ENCODE data around the gene FLT3LG.

Gene FLT3LG

GRCh38 chr19:49431330-49431749 lies 42.7 kb upstream of the FLT3LG start:
- H3K4me3 ChIP-seq = no peak overlapping the region
- H3K4me2 ChIP-seq = no peak overlapping the region
- H3K27me3 ChIP-seq = peaks cover 100% of the 10 kb centered on the region
- H3K9me3 ChIP-seq = peaks cover 23% of the 10 kb centered on the region
- H4K20me1 ChIP-seq = peaks cover 6% of the 10 kb centered on the region; the same call in 1 of the 2 replicates
- no peak for TF ChIP-seq Cebpa-rat (IDR thresholded peaks at IDR 0.05)
- no peak overlapping the region for H3K27ac ChIP-seq
- H3K9ac ChIP-seq = no peak overlapping the region
- peaks cover 37% of the 10 kb centered on the region for H3K4me1 ChIP-seq
- no peaks in the 10 kb centered on the region for H3K36me3 ChIP-seq

DNA sequence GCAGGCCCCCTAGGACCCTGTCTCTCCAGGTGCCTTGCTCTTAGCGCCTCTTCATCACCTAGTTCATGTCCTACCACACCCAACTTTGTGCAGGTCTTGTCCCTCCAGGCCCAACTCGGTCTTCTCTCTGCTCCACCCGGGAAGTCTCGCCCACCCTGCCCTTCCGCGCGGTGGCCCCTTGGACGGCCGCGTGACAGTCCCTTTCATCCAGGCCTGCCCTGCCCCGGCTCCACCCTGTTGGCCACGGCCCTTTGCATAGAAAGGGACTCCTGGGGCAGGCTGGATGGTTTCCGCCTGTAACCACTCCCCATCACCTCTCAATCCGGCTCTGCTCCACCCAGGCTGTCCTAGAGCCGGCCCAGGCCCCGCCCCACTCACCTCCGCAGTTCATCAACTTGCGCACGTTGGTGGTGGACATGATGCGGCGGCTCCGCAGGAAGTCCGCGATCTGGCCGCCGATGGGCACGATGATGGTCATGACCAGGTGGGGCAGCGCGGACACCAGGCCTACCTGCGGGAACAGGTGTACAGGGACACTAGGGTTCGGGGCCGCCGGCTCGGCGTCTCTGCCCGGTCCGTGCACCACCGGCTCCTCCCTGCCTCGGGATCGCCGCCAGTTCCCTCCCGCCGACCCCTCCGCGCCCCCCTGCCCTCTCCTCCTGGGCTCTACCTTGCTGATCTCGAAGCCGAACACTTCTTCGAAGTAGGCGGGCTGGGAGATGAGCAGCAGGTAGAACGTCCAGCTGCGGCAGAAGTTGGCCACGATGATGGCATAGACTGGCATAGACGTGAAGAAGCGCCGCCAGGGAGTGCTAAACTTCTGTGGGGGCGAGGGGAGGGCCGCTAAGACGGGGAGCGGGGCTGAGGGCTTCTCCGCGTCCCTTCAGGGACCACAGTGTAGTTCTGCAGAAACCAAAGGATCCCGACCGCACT lies 41.6 kb upstream of the FLT3LG start:
- no peaks in the 10 kb centered on the region for H3K36me3 ChIP-seq
- 0 out of 2 replicates have a peak overlapping the region, but pooled peaks have one; percentile 28 for H3K4me3 ChIP-seq

GRCh38 chr19:49433240-49433901 lies 40.6 kb upstream of the FLT3LG start:
- Histone ChIP-seq H3K9ac (no peak overlapping the region), H4K20me1 (peaks cover 10% of the 10 kb centered on the region; the same call in 1 of the 2 replicates), H3K36me3 (no peaks in the 10 kb centered on the region), H3K4me3 (no peak overlapping the region), H3K9me3 (peaks cover 23% of the 10 kb centered on the region), H3K27ac (no peak overlapping the region), H3K4me1 (peaks cover 17% of the 10 kb centered on the region), H3K27me3 (peaks cover 100% of the 10 kb centered on the region), H3K4me2 (no peak overlapping the region)
- no peak for TF ChIP-seq Cebpa-rat (IDR thresholded peaks at IDR 0.05)

More for the DNA sequence above, 41.6 kb upstream of the FLT3LG start:
- peak overlapping the region; percentile 14; the same call in 1 of the 2 replicates for H3K4me2 ChIP-seq
- no peak overlapping the region for H3K9ac ChIP-seq
- H3K27ac ChIP-seq = no peak overlapping the region
- peaks cover 6% of the 10 kb centered on the region; the same call in 1 of the 2 replicates for H4K20me1 ChIP-seq
- peaks cover 27% of the 10 kb centered on the region for H3K4me1 ChIP-seq
- H3K27me3 ChIP-seq = peaks cover 100% of the 10 kb centered on the region
- no peak for TF ChIP-seq Cebpa-rat (IDR thresholded peaks at IDR 0.05)
- H3K9me3 ChIP-seq = peaks cover 23% of the 10 kb centered on the region

GRCh38 chr19:49434907-49435583 lies 39.0 kb upstream of the FLT3LG start:
- no peak overlapping the region for H3K27ac ChIP-seq
- H3K27me3 ChIP-seq = peaks cover 100% of the 10 kb centered on the region
- H3K9ac ChIP-seq = no peak overlapping the region
- no peak for TF ChIP-seq Cebpa-rat (IDR thresholded peaks at IDR 0.05)
- no peak overlapping the region for H3K4me2 ChIP-seq
- H3K4me3 ChIP-seq = no peak overlapping the region
- H4K20me1 ChIP-seq = peaks cover 25% of the 10 kb centered on the region; the same call in 1 of the 2 replicates
- H3K36me3 ChIP-seq = no peaks in the 10 kb centered on the region
- H3K4me1 ChIP-seq = peaks cover 14% of the 10 kb centered on the region
- H3K9me3 ChIP-seq = peaks cover 23% of the 10 kb centered on the region

GRCh38 chr19:49435670-49436069 lies 38.3 kb upstream of the FLT3LG start:
- H3K4me1 ChIP-seq = 0 out of 2 replicates have a peak, but pooled peaks cover 7% of the 10 kb centered on the region
- TF ChIP-seq Cebpa-rat (IDR thresholded peaks at IDR 0.05) = no peak
- no peak overlapping the region for H3K4me3 ChIP-seq
- peaks cover 31% of the 10 kb centered on the region; the same call in 1 of the 2 replicates for H4K20me1 ChIP-seq
- H3K36me3 ChIP-seq = no peaks in the 10 kb centered on the region
- peaks cover 100% of the 10 kb centered on the region for H3K27me3 ChIP-seq
- H3K27ac ChIP-seq = no peak overlapping the region
- no peak overlapping the region for H3K4me2 ChIP-seq
- peaks cover 23% of the 10 kb centered on the region for H3K9me3 ChIP-seq
- no peak overlapping the region for H3K9ac ChIP-seq

DNA sequence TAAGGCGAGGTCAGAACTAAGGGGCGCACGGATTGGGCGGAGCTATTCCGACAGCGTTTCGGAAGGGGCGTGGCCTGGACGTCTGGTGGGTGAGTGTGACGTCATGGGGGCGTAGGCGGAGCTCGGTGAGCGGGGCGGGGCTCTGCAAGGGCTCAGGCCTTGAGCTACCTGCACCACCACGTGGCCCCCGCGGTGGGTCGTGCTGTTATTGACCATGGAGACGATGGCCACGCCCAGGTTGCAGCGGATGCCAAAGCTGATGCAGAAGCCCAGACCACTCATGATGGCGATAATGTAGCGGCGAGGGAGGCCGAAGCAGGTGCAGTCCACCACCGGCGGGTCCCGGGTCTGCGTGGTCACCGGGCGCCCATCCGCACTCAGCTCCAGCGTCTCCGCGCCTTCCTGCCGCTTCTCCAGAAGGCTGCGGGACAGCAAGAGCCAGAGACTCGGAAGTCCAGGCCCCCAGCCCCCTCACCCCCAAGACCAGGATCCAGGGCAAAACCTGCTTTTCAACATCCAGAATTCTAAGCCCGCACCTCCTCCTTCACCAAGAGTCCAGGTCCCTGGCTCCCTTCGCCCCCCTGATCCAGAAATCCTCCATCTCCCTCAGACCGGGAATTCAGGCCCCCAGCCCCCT lies 37.5 kb upstream of the FLT3LG start:
- Histone ChIP-seq H3K9ac (no peak overlapping the region), H4K20me1 (peaks cover 36% of the 10 kb centered on the region; the same call in 1 of the 2 replicates), H3K9me3 (peaks cover 23% of the 10 kb centered on the region), H3K4me2 (no peak overlapping the region), H3K27ac (no peak overlapping the region), H3K4me1 (peaks cover 6% of the 10 kb centered on the region), H3K36me3 (no peaks in the 10 kb centered on the region), H3K27me3 (peaks cover 100% of the 10 kb centered on the region), H3K4me3 (no peak overlapping the region)
- TF ChIP-seq Cebpa-rat (IDR thresholded peaks at IDR 0.05) = no peak

DNA sequence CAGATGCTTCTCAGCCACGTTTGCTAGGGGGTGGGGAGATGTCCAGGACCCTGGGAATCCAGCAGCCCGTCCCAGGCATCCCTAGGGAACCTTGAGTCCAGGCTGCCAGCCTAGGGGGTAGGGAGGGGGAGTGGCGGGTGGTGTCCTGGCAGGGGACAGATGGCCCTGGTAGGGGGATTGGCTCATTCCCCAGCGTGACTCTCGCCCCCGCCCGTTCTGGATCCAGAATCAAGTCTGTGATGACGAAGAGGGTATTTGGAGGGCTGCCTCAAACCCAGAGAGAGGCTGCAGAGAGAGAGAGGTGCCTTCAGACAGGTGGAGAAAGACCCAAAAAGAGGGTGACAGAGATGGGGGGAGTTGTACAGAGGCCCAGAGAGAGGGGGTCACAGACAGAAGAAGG lies 36.8 kb upstream of the FLT3LG start:
- Histone ChIP-seq H3K4me2 (no peak overlapping the region), H3K27ac (no peak overlapping the region), H3K9ac (no peak overlapping the region), H3K4me3 (no peak overlapping the region), H3K4me1 (peaks cover 13% of the 10 kb centered on the region), H3K27me3 (peaks cover 100% of the 10 kb centered on the region), H3K9me3 (peaks cover 15% of the 10 kb centered on the region), H3K36me3 (no peaks in the 10 kb centered on the region), H4K20me1 (peaks cover 36% of the 10 kb centered on the region; the same call in 1 of the 2 replicates)
- no peak for TF ChIP-seq Cebpa-rat (IDR thresholded peaks at IDR 0.05)

- Histone ChIP-seq H3K4me1 (peaks cover 15% of the 10 kb centered on the region), H3K9ac (no peak overlapping the region), H3K4me3 (no peak overlapping the region), H3K4me2 (no peak overlapping the region), H3K9me3 (peaks cover 5% of the 10 kb centered on the region; the same call in 1 of the 2 replicates), H3K36me3 (no peaks in the 10 kb centered on the region), H4K20me1 (peaks cover 36% of the 10 kb centered on the region; the same call in 1 of the 2 replicates), H3K27ac (no peak overlapping the region), H3K27me3 (peaks cover 93% of the 10 kb centered on the region)
- no peak for TF ChIP-seq Cebpa-rat (IDR thresholded peaks at IDR 0.05)
Observed at GRCh38 chr19:49438261-49438660, 35.8 kb upstream of the FLT3LG start.

- TF ChIP-seq Cebpa-rat (IDR thresholded peaks at IDR 0.05) = no peak
- Histone ChIP-seq H3K4me2 (no peak overlapping the region), H3K27ac (no peak overlapping the region), H3K4me1 (peaks cover 26% of the 10 kb centered on the region), H3K36me3 (no peaks in the 10 kb centered on the region), H3K9ac (no peak overlapping the region), H4K20me1 (peaks cover 36% of the 10 kb centered on the region; the same call in 1 of the 2 replicates), H3K27me3 (peaks cover 77% of the 10 kb centered on the region), H3K4me3 (no peak overlapping the region), H3K9me3 (no peaks in the 10 kb centered on the region)
Observed at GRCh38 chr19:49439836-49440235, 34.2 kb upstream of the FLT3LG start.

All from BLaER1 (cell line).